ENCODE measurements around the gene ROBO1.

Gene ROBO1

DNA sequence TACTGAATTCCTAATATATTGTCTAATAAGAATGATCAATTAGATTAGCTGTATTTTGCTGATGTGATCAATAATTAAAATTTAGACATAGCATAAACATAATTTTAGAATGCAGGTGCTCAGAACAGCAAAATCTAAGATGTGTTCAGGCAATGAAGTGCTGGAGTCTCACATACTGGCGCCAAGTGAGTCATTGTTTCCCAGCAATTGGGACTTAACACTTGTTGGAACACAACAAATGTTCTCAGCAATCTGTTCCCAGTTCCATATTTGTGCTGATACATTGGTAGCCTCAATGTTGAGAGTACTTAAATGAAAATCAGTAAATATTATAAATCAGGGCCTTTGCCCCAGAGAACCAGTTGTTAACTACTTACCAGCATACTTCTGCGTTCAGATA is 619.0 kb downstream of the ROBO1 start:
- no peak for DNase-seq

DNA sequence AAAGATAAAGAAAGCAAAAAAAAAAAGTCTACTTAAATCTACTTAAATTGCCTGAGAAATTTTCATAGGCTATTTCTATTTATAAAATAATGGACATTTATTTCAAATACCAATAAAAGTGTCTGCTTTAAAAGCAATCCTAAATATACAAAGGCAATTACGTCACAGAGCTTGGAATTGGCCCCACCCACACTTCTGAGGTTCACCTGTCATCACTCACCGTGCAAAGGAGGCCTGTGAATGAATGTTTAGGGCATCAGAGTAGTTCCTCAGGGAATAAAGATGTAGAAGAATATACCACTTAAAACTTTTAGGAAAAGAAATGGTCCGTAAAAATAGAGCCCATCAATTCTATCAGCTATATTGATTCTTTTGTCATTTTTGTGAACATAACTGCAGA is 621.8 kb downstream of the ROBO1 start:
- no peak for DNase-seq

DNA sequence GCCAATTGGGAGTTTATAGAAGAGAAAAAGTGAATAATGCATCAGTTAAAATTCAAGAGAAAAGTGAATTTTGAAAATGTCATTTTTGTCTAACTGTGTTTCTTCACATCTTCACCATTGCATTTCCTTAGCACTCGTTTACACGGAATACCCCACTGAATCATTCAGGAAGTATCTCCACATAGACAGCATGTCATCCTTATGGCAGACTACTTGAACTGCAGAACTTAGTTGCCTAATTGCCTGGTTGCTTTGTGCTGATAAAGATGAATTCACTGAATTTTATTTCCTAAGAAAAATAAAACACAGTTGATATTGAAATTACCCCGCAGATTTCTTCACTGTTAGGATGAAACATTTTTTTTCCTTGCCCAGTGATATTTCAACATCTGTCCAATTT is 627.1 kb downstream of the ROBO1 start:
- DNase-seq, result no peak

DNA sequence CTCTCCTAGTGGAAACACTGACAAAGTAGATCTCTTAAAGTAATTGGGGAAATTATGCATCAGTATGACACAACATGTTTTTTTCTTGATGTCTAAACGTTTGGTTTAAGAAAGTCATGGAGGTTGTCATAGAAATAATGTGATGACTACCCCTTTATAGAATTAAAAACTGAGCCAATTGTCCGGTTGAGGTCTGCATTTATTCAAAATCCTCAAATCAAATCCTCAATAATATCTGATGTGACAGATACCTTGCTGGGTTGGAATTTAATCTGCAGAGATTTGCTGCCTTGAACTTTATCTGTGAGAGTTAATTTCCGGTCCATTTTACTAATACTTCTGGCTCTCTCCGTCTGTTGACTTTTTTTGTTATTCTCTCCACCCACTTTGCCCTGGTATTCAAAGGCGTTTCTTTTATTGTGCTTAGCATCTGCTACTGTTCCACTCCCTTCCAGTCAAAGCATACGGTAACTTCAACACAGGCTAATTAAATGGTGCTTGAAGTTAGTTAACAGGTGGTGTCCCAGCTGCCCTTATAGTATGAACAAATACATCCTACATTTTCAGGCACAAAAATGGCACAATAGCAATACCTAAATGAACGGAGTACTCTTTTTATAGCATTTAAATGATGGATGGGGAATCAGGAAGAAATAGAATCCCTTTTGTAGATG is 628.3 kb downstream of the ROBO1 start:
- no peak for DNase-seq

DNA sequence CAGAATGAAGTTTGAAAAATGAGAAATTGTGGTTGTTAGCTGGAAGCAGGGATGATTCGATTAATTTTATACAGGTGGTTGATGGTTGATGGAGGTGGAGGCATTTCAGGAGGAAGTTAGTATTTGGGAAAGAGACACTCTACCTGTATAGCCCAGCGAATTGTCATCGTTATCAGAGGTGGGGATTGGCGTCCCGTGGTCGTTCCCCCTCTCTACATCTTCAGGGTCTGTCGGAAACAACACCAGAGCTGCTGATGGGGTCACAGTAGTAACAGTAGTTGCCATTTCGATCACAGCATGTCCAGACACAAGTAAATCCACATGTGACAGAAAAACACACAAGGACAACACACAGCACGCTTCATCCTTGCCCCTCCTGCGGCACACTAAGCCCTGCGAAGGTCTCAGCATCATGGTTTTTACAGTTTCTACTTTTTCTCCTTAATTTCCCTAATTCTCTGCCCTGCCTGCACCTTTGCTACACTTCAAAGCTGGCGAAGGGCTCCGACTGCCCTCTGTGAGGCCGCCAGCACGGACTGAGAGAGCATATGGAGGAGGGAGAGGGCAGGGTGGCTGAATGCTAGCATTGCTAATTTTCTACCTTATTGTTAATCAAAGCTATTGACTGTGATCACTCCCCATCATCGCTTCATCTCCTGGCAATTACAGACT is 642.3 kb downstream of the ROBO1 start:
- no peak for DNase-seq

DNA sequence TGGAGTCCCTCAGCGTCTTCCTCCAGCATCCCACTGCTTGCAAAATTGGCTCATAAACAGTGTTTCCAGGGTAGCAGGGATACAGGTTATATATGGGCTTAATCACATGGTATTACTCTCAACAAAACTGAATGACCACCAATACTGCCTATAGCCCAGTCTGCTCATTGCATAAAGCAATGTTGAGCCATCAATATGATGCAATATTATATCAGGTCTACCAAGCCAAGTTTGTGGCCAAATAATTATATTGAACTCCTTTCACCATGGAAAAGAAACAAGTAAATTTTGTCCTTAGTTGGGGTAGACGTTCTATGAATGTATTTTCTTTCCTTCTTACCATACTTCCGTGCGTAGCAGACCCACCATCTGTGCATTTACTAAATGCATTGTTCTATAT is 652.3 kb downstream of the ROBO1 start:
- no peak for DNase-seq

DNA sequence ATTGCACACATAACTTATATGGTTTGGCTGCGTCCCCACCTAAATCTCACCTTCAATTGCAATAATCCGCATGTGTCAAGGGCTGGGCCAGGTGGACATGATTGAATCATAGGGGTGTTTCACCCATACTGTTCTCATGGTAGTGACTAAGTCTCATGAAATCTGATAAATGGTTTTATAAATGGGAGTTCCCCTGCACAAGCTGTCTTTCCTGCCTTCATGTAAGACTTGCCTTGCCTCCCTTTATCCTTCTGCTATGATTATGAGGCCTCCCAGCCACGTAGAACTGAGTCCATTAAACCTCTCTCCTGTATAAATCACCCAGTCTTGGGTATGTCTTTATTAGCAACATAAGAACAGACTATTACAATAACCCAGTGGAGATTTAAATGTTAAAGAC is 653.9 kb downstream of the ROBO1 start:
- DNase-seq, result no peak

DNA sequence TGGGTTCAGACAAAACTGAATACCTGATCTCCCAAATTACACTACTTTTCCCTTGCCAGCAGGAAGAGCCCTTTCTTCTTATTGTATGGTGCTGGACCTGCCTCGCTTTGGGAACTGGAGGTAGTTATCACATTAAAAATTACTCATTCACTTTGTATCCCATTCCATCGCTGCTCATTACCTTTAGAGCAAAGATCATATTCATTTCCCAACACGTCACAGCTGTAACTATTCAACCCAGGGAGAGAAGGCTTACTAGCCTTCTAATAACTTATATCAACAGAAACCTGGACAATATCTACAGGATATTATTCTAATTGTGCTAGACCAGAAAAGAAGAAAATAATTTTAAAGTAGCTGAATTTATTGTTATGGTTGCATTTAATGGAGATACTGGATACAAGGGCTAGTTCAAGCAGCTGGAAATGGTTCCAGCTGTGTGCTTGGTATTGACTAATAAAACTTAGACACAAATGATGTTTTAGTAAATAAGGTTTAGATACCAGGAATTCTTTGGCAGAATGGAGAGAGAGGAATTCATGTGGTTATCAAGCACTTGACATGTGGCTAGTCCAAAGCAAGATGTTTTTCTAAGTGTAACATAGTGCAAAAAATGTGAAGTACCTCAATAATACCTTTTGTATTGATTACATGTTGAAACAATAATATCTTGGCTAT is 656.3 kb downstream of the ROBO1 start:
- no peak for DNase-seq

DNA sequence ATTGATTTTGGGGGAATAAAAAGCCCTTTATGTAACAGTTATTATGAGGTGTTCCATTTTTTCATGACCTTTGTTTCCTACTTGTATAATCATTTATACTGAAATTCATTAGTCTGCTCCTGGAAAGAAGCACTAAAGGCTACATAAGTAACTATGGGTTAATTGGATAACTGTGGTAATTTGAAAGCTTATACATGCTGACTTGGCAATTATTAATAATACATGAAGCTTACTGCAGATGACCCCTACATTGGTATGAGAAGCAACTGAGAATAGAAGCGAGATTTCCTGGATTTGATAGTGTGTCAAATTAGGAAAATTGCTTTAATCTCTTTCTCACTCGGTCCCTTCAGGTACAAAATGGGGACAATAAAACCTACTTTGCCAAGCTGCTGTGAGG is 658.0 kb downstream of the ROBO1 start:
- DNase-seq, result no peak

DNA sequence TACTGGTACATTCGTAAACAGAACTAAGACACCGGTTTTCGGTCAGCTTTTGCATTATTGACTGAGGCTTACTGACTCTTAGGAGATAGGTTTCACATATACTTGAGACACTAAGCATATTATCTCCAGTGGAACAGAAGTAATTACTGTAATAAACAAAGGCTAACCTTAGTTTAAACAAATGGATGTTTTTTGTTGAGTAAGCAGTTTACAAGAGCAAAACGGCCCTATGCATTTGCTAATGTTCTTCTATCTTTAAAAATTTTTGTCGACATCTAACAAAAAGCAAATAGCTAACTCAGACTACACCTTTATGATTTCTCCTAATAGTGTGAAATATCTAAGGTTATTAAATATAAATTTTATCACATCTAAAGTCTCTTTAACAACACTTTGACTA is 664.5 kb downstream of the ROBO1 start:
- DNase-seq, result no peak

DNA sequence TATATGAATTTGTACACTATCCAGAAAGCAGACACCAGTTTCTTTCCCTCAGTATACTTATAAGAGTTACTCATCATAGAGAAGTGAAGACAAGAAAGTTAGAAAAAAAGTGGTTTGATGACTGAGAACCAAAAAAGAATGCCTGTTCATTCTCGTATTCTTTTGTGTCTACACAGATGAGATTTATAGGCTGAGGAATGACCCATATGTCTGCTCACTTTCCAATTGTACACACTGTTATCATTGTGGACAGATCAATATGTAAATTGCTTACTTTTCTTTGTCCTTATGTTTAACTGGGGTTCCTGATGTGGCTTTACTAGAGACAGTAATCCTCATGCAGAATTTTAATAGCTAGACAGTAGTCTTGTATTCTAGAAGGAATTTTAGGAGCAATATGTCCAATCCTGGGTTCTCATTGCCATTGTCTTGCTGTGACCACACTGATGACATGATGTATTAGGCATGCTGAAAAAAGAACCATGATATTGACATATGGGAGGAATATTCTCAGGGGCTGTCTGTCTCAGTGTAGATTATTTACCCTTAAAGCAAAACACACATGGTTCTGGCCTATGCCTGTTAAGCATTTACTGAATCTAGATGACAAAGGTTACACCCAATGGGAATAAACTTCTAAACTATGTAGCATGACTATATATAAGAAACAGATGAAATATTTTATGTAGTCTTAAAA is 669.7 kb downstream of the ROBO1 start:
- no peak for DNase-seq

DNA sequence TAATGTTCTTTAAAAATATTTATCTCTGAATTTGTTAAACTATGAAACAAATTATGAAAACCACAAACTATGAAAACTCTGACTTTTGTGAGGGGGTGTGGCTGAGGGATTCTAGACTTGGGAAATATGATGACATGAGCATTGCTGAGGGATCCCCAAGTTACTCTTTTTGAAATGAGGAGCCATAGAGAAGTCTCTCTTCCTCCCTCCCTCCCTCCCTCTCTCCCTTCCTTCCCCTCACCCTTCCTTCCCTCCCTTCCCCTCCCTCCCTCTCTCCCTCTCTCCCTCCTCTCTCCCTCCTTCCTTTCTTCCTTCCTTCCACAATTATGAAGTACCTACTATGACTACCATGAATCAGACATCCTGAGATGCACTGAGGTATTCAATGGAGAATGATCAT is 673.1 kb downstream of the ROBO1 start:
- no peak for DNase-seq

DNA sequence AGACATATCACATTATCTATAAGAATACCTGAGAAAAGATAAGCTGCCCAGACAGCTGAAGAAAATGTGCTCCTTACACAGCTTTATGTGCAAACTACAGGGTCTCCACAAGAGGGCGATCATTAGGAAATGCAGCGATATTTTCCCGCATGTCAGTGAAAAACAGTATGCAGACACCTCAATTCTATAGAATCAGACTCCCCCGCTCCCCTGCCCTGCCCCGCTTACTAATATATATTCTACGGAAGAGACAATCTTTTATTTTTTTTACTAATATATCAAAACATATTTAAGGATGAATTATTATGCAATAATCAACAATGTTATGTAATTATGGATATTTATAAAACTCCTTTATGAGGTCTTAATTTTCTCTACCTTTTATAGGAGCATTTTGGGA is 681.3 kb downstream of the ROBO1 start:
- DNase-seq, result peak; percentile 54

DNA sequence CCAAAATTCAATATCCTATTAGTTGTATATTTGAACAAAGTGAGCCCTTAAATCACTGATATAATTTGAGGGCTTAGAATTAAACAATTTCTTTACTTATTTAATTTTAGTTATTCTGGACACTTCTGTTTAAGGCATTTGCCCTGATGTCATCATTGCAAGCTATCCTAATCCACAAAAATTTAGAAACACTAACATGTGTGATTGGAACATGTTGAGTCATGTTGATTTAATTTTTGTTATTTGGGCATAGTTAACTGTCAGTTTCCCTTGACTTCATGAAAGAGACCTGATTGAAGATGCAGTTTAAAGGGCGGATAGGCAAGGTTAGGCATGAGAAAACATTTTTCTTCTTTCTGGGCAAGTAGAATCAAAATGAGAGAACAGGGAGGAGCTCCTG is 682.6 kb downstream of the ROBO1 start:
- DNase-seq, result no peak

DNA sequence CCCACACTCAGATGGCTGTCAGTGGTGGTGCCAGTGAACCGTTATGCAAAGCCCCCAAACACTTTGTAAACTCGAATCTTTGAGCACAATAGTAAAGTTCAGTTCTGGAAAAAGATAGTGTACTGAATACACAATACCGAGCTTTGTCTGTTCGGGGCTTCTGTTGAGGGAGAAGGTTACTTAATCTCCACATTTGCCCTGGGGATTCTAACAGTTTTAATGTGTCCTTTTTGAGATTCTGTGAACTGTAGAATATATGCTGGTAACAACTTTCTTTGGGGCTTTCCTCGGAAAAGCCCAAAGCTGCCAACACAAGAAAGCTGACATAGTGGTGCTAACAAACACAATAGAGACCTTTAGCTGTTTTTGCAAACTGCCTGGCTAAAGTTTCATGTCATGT is 686.5 kb downstream of the ROBO1 start:
- no peak for DNase-seq

DNA sequence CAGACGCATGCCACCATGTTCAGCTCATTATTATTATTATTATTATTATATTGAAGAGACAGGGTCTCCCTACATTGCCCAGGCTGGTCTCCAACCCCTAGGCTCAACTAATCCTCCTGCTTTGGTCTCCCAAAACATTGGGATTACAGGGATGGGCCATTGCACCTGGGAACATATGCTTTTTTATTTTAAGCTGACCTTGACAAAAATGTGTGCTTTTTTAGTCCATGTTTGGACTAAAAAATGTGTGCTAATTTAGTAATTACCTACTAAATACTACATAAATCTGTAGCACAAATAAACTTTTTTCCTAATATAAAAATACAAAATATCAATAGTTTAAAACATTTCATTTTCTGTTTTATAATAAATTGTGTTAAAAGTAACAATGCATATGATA is 693.2 kb downstream of the ROBO1 start:
- no peak for DNase-seq

DNA sequence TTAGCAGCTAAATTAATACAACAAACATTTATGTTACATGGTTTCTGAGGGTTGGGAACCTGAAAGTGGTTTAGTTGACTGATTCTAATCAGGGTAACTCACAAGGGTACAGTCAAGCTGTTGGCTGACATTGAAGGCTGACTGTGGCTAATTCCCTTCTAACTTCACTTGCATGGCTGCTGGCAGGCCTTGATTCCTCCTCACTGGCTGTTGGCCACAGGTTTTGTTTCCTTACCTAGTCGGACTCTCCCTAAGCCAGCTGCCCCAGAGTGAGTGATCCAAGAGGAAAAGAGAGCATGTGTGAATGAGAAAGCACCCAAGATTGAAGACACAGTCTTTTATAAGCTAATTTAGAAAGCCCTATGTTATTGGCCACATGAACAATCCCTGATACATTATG is 700.1 kb downstream of the ROBO1 start:
- DNase-seq, result no peak

DNA sequence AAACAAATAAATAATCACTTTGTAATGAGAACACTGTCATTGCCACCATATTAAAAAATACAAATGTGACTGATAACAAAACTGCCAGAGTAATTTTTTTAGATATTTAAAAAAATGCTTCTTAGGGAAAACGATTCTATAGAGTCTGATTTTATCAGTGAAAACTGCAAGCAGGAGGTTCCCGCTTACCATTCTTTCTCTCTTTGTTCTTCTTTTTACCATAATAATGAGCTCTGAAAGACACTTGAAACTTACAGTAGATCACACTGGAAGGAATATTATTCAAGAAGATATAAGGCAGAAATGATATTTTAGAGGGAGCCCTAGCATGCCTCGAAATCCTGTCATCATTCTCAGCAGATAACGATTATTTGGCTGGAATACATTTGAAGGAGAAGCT is 701.3 kb downstream of the ROBO1 start:
- no peak for DNase-seq

DNA sequence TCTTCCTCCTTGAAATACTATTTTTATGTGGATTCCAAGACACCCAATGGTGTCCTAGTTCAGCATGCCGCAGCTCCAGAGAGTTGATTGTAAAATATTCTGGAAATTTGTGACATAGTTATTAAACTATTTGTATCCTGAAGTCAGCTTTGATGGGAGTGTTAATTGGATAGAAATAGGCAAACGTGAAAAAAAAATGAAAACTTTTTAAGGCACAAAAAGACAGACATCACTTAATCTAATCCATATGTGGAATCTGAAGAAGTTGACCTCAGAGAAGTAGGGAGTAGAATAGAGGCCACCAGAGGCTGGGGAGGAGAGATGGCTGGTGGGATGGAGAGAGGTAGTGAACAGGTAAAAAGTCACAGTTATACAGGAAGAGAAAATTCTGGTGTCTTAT is 704.2 kb downstream of the ROBO1 start:
- no peak for DNase-seq

DNA sequence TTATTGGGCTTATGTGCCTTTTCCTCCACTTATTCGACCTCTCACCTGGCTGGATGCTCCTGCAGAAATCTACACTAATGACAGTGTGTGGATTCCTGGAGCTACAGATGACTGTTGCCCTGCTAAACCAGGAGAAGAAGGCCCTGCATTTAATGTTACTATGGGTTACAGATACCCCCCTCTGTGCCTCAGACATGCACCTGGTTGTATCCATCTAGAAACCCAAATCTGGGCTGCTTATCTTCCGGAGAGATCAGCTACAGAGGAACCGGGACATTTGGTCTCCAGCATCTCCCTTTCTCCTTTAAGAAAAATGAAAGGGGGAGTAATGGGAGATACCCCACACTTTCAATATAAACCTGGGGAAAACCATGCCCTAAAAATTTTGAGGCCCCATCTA is 710.0 kb downstream of the ROBO1 start:
- DNase-seq, result no peak

DNA sequence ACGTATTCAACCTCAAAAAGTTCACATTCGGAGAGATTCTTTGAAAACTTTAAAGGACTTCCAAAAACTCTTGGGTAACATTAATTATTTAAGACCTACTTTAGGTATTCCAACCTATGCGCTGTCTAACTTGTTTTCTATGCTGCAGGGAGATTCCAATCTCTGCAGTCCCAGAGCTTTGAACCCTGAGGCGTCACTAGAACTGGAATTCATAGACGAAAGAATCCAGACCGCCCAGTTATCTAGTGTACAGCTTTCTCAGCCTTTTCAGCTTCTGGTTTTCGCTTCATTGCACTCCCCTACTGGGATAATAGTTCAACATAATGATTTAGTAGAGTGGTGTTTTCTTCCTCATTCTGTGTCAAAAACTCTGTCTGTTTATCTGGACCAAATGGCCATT is 711.3 kb downstream of the ROBO1 start:
- DNase-seq, result no peak

DNA sequence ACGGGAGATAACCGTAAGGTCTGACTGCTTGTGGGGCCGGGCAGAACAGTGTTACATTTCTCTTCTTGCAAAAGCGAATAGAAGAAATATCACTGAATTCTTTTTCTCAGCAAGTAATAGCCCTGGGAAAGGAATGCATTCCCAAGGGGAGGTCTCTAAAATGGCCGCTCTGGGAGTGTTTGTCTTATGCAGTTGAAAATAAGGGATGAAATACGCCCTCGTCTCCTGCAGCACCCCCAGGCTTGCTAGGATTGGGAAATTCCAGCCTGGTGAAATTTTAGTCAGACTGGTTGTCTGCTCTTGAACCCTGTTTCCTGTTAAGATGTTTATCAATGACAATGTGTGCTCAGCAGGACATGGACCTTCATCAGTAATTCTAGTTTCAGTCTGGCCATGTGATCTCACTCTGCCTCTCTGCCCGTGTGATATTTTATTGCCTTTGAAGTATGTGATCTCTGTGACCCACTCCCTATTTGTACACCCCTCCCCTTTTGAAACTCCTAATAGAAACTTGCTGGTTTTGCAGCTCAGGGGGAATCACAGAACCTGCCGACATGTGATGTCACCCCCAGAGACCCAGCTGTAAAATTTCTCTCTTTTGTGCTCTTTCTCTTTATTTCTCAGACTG is 715.6 kb downstream of the ROBO1 start:
- peak; percentile 4 for DNase-seq

DNA sequence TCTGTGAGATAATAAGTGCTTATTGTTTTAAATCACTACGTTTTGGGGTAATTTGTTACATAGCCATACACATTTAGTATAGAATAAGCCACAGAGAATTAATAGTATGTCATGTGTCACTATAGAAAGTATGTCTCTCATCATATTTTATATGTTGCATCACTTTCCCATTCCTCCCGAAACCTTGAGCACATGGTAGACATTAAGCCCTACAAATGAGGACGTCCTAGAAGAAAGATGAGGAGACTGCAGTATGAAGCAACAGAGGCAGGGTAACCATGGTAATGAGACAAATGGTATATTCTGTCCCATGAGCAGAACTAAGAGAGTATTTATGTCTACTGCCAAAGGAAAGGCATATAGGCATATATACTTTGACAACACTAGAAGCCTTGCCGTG is 720.2 kb downstream of the ROBO1 start:
- DNase-seq, result no peak

DNA sequence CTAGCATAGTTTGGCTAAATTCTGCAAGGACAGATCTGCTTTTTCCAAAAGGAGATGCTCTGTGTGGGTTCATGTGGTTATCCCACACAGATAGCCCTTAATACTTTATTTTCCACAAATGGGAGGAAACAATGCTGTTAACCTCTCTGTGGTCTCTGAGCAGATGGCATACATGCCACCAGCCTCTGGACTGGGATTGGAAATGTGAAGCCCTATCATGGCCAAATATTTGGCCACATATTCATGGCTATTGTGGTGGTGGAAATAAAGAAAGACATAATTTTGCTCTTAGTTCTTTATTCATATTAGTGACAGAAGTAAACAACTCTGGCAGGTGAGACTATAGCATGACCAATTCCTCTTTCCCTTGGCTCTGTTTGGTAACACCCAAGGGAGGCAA is 726.2 kb downstream of the ROBO1 start:
- DNase-seq, result no peak

Measured in DMS53 (cell line).